NB4 (cell line): ENCODE measurements around the gene SCMH1.

Source experiments
- MYC ChIP-seq: IDR thresholded peaks from 2 replicates; pipeline ENCODE4 v1.6.1; 2011; ENCODE audit warnings: low read depth, low read length
- POLR2A ChIP-seq: IDR thresholded peaks from 2 replicates; pipeline ENCODE4 v1.6.1; 2011; ENCODE audit warnings: mild to moderate bottlenecking; ENCODE audit not compliant: insufficient read length; ENCODE audit errors: extremely low read depth
- TF ChIP-seq, protein P1 (sequence below): IDR thresholded peaks from one replicate; pipeline ENCODE4 v1.5.1; 2012; ENCODE audit warnings: low read depth, low read length
- TF ChIP-seq, protein P2 (sequence below): IDR thresholded peaks from 2 replicates; pipeline ENCODE4 v1.6.1; 2011; ENCODE audit warnings: low read depth, low read length

DNA sequence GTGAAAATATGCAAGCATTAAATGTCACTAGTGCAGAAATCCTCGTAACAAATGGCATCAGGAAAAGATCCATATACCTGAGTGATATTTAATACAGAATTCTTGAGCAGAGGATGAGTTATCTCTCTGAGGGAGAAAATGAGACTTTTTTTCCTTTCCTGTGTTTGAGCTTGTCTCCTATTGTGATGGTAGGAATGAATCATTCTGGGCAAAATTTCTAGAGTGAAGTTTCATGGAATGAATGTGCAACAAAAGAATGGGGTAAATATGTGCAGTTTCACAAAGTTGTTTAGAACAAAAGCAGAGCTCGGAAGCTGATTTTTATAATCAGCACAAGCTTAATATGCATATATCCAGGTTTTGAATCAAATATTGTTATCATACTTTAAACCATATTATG, 258.0 kb downstream of the SCMH1 start:
- TF ChIP-seq POLR2A (no peak), MYC (no peak)
- TF ChIP-seq, protein P1, sequence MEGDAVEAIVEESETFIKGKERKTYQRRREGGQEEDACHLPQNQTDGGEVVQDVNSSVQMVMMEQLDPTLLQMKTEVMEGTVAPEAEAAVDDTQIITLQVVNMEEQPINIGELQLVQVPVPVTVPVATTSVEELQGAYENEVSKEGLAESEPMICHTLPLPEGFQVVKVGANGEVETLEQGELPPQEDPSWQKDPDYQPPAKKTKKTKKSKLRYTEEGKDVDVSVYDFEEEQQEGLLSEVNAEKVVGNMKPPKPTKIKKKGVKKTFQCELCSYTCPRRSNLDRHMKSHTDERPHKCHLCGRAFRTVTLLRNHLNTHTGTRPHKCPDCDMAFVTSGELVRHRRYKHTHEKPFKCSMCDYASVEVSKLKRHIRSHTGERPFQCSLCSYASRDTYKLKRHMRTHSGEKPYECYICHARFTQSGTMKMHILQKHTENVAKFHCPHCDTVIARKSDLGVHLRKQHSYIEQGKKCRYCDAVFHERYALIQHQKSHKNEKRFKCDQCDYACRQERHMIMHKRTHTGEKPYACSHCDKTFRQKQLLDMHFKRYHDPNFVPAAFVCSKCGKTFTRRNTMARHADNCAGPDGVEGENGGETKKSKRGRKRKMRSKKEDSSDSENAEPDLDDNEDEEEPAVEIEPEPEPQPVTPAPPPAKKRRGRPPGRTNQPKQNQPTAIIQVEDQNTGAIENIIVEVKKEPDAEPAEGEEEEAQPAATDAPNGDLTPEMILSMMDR: no peak
- TF ChIP-seq, protein P2, sequence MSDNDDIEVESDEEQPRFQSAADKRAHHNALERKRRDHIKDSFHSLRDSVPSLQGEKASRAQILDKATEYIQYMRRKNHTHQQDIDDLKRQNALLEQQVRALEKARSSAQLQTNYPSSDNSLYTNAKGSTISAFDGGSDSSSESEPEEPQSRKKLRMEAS: no peak
